DND-41 (cell line): Measurements from ENCODE around the gene CA11.

ENCODE experiments used
- ATAC-seq: fragments of 200-7000 bp; cut with Tn5 transposase; 3 replicates; pipeline ENCODE4 v1.9.1; 2021; ENCODE audit warnings: low read depth; ENCODE audit not compliant: insufficient read depth
- DNase-seq: peaks from one replicate; pipeline ENCODE4 v3.0.0-alpha.2; 2020
- H2AFZ ChIP-seq: 2 replicates; pipeline ENCODE4 v1.6.0; 2012; ENCODE audit warnings: low read depth, low read length
- H3K27ac ChIP-seq: 2 replicates; pipeline ENCODE4 v1.5.1; 2012; ENCODE audit warnings: low read length, inconsistent platforms
- H3K27me3 ChIP-seq: fragments of 200-600 bp; sonication (generic); 2 replicates; pipeline ENCODE4 v1.6.0; 2012; ENCODE audit warnings: low read length, mild to moderate bottlenecking, inconsistent platforms; ENCODE audit not compliant: insufficient read depth, poor library complexity
- H3K36me3 ChIP-seq: 2 replicates; pipeline ENCODE4 v1.5.1; 2012; ENCODE audit warnings: low read length, inconsistent platforms; ENCODE audit not compliant: insufficient read depth
- H3K4me1 ChIP-seq: 2 replicates; pipeline ENCODE4 v1.5.1; 2012; ENCODE audit warnings: mild to moderate bottlenecking, low read length; ENCODE audit not compliant: insufficient read depth
- H3K4me2 ChIP-seq: 2 replicates; pipeline ENCODE4 v1.6.0; 2012; ENCODE audit warnings: mild to moderate bottlenecking, moderate library complexity, low read length, inconsistent platforms; ENCODE audit not compliant: insufficient read depth
- H3K4me3 ChIP-seq, 2 experiments: fragments of 200-600 bp in 1 of 2; shearing (Covaris generic) in 1 of 2; 2 replicates each; pipeline ENCODE4 v1.5.1; 2012 to 2016; ENCODE audit warnings: inconsistent platforms in 2 of 2, low read length in 2 of 2, mild to moderate bottlenecking in 2 of 2, low read depth in 1 of 2, moderate library complexity in 1 of 2
- H3K79me2 ChIP-seq: 2 replicates; pipeline ENCODE4 v1.6.0; 2012; ENCODE audit warnings: low read length, inconsistent platforms; ENCODE audit not compliant: insufficient read depth
- H3K9ac ChIP-seq: 2 replicates; pipeline ENCODE4 v1.6.0; 2012; ENCODE audit warnings: low read depth, mild to moderate bottlenecking, inconsistent platforms, low read length, moderate library complexity
- H3K9me3 ChIP-seq: 2 replicates; pipeline ENCODE4 v1.5.1; 2012; ENCODE audit warnings: low read length, moderate library complexity, mild to moderate bottlenecking, inconsistent platforms; ENCODE audit not compliant: insufficient read depth, severe bottlenecking
- H4K20me1 ChIP-seq: 2 replicates; pipeline ENCODE4 v1.6.0; 2012; ENCODE audit warnings: low read length; ENCODE audit not compliant: insufficient read depth
- CTCF ChIP-seq: IDR thresholded peaks from 2 replicates; pipeline ENCODE4 v1.5.1; 2012; ENCODE audit warnings: borderline replicate concordance, low read length, moderate library complexity, mild to moderate bottlenecking; ENCODE audit not compliant: poor library complexity, severe bottlenecking; ENCODE audit errors: extremely low read depth
- EZH2 ChIP-seq: IDR thresholded peaks from 3 replicates; pipeline ENCODE4 v1.6.1; 2012; ENCODE audit warnings: borderline replicate concordance, low read depth, mild to moderate bottlenecking, moderate library complexity, low read length, inconsistent platforms; ENCODE audit not compliant: severe bottlenecking

CA11 gene

GRCh38 chr19:48606463-48607358 lies 39.3 kb downstream of the CA11 start, which contains the start of gene SPACA4:
Gene SPACA4, plus strand, starts transcription at chr19:48606742. Its CDS starts 237 bp downstream, at chr19:48606979.
- H3K4me3 ChIP-seq: no peak within 1 kb of the TSS
- TF ChIP-seq EZH2 (no peak), CTCF (no peak)
- H3K27ac ChIP-seq: no peak within 1 kb of the TSS
- H2AFZ ChIP-seq: no peak within 1 kb of the TSS
- H3K9ac ChIP-seq: no peak within 1 kb of the TSS
- H4K20me1 ChIP-seq: no peaks in the 10 kb centered on the region
- no peak within 1 kb of the TSS for H3K4me2 ChIP-seq
- no peaks in the 10 kb centered on the region for H3K79me2 ChIP-seq
- H3K27me3 ChIP-seq: no peaks in the 10 kb centered on the region
- H3K36me3 ChIP-seq: no peaks in the 10 kb centered on the region
- no peaks in the 10 kb centered on the region for H3K9me3 ChIP-seq
- ATAC-seq (no peak), DNase-seq (no peak)
- no peaks in the 10 kb centered on the region for H3K4me1 ChIP-seq

DNA sequence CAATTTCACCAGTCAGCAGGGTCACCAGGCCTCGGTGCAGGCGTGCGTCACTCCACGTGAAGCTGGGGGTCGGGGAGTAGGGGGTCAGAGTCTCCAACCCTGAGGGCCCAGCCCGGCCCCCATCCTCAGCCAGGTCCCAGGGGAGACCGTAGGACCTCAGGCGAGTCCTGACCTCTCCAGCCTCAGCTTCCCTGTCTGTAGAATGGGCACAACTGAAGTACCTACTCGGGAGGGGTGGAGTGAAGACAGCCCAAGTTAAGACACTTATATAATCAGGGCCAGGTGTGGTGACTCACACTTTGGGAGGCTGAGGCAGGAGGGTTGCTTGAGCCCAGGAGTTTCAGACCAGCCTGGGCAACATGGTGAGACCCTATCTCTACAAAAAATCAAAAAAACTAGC lies 42.1 kb downstream of the CA11 start:
- H3K27ac ChIP-seq: no peak overlapping the region
- H3K9ac ChIP-seq: no peak overlapping the region
- no peak for TF ChIP-seq EZH2
- TF ChIP-seq CTCF: no peak
- H3K9me3 ChIP-seq: no peaks in the 10 kb centered on the region
- H3K36me3 ChIP-seq: no peaks in the 10 kb centered on the region
- H2AFZ ChIP-seq: no peak overlapping the region
- no peak overlapping the region for H3K4me3 ChIP-seq
- H3K4me2 ChIP-seq: no peak overlapping the region
- H3K27me3 ChIP-seq: no peaks in the 10 kb centered on the region
- no peaks in the 10 kb centered on the region for H3K4me1 ChIP-seq
- H4K20me1 ChIP-seq: no peaks in the 10 kb centered on the region
- H3K79me2 ChIP-seq: no peaks in the 10 kb centered on the region
- DNase-seq (no peak), ATAC-seq (no peak)

DNA sequence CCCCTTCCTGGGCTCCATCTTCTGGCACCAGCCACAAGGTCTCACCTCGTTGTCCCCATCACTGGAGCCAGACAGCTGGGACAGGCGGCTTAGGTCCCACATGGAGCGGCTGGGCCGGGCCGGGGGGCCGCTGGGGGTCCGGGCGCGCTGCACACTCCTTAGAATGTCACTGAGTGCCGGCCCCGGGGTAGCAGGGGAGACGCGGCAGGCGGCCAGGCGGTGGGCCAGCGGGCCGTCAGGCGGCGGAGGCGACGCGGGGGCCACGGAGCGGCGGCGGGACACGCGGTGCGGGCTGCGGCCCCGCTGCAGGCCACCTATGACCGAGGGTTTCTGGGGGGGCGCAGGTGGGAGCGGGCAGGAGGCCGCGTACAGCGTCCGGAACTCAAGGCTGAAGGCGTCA lies 42.5 kb downstream of the CA11 start:
- Histone ChIP-seq H4K20me1 (no peaks in the 10 kb centered on the region), H3K79me2 (no peaks in the 10 kb centered on the region)
- no peak for ATAC-seq

More for the DNA sequence above, 42.5 kb downstream of the CA11 start:
- Histone ChIP-seq H3K36me3 (no peaks in the 10 kb centered on the region), H3K27ac (no peak overlapping the region), H3K4me3 (no peak overlapping the region), H3K4me1 (no peaks in the 10 kb centered on the region), H2AFZ (no peak overlapping the region), H3K27me3 (no peaks in the 10 kb centered on the region), H3K4me2 (no peak overlapping the region), H3K9me3 (no peaks in the 10 kb centered on the region), H3K9ac (no peak overlapping the region)
- no peak for DNase-seq
- TF ChIP-seq CTCF (no peak), EZH2 (no peak)
